ENCODE data around the gene IL22RA1. TPM values are rescaled to one million over a fixed set of nuclear protein-coding genes. Genes with fewer than 3 reads are reported as not detected.

IL22RA1 gene
- total and polyA plus RNA-seq, 8 donors: 0.26 to 0.73 (median 0.43) TPM

GRCh38 chr1:24098102-24098501 is 44.8 kb downstream of the IL22RA1 start:
- intact Hi-C loops (cut with DNase I): no loop called here
- no peak for TF ChIP-seq CTCF (IDR thresholded peaks at IDR 0.05)
- ATAC-seq (no peak), DNase-seq (no peak)
- Histone ChIP-seq H3K4me1 (no peaks in the 10 kb centered on the region), H3K27ac (no peak overlapping the region), H3K36me3 (no peaks in the 10 kb centered on the region), H3K27me3 (peaks cover 0 to 12% of the 10 kb centered on the region in 2 donors), H3K9me3 (no peaks in the 10 kb centered on the region), H3K4me3 (no peak overlapping the region)

GRCh38 chr1:24097663-24098062 is 45.3 kb downstream of the IL22RA1 start:
- Histone ChIP-seq H3K9me3 (no peaks in the 10 kb centered on the region), H3K27me3 (peaks cover 0 to 12% of the 10 kb centered on the region in 2 donors), H3K4me3 (no peak overlapping the region), H3K36me3 (no peaks in the 10 kb centered on the region), H3K27ac (no peak overlapping the region), H3K4me1 (no peaks in the 10 kb centered on the region)
- intact Hi-C loops (cut with DNase I): no loop called here
- ATAC-seq (no peak), DNase-seq (no peak)
- TF ChIP-seq CTCF (IDR thresholded peaks at IDR 0.05): no peak

- no peak overlapping the region for H3K27ac ChIP-seq
- no peak for TF ChIP-seq CTCF (IDR thresholded peaks at IDR 0.05)
- peaks cover 0 to 12% of the 10 kb centered on the region in 2 donors for H3K27me3 ChIP-seq
- ATAC-seq: no peak
- DNase-seq: no peak
- H3K4me1 ChIP-seq: no peaks in the 10 kb centered on the region
- no peaks in the 10 kb centered on the region for H3K36me3 ChIP-seq
- no peak overlapping the region for H3K4me3 ChIP-seq
- intact Hi-C loops (cut with DNase I): no loop called here
- no peaks in the 10 kb centered on the region for H3K9me3 ChIP-seq
Measured at GRCh38 chr1:24096739-24097103, 46.2 kb downstream of the IL22RA1 start.

GRCh38 chr1:24096009-24096738 is 46.8 kb downstream of the IL22RA1 start:
- DNase-seq (no peak), ATAC-seq (no peak)
- no peaks in the 10 kb centered on the region for H3K36me3 ChIP-seq
- intact Hi-C loops (cut with DNase I): no loop called here
- H3K4me3 ChIP-seq: no peak overlapping the region
- H3K9me3 ChIP-seq: no peaks in the 10 kb centered on the region
- peaks cover 0 to 12% of the 10 kb centered on the region in 2 donors for H3K27me3 ChIP-seq
- H3K27ac ChIP-seq: no peak overlapping the region
- no peak for TF ChIP-seq CTCF (IDR thresholded peaks at IDR 0.05)
- H3K4me1 ChIP-seq: no peaks in the 10 kb centered on the region

GRCh38 chr1:24095140-24095859 is 47.6 kb downstream of the IL22RA1 start:
- Histone ChIP-seq H3K9me3 (no peaks in the 10 kb centered on the region), H3K4me1 (no peaks in the 10 kb centered on the region), H3K4me3 (no peak overlapping the region), H3K27me3 (peaks cover 0 to 12% of the 10 kb centered on the region in 2 donors), H3K27ac (no peak overlapping the region), H3K36me3 (no peaks in the 10 kb centered on the region)
- no peak for TF ChIP-seq CTCF (IDR thresholded peaks at IDR 0.05)
- ATAC-seq (no peak), DNase-seq (no peak)
- intact Hi-C loops (cut with DNase I): no loop called here

All from left lung (tissue), 10 donors.